Endothelial cell (in vitro differentiated cells): ENCODE results near the gene PAGR1. TPM values are rescaled to one million over a fixed set of nuclear protein-coding genes. Genes with fewer than 3 reads are reported as not detected.

Experiments used
- DNase-seq: peaks from one replicate; pipeline ENCODE4 v3.0.0; 2021; ENCODE audit warnings: low spot score
- H3K27ac Mint-ChIP-seq: one replicate; pipeline ENCODE4 v1.8.0; 2021; ENCODE audit warnings: mixed read lengths, inconsistent platforms; ENCODE audit not compliant: unreplicated experiment
- H3K27me3 Mint-ChIP-seq: one replicate; pipeline ENCODE4 v1.8.0; 2021; ENCODE audit warnings: mild to moderate bottlenecking, moderate library complexity, mixed read lengths, inconsistent platforms; ENCODE audit not compliant: unreplicated experiment
- H3K36me3 Mint-ChIP-seq: one replicate; pipeline ENCODE4 v1.8.0; 2021; ENCODE audit warnings: mild to moderate bottlenecking, low read depth, mixed read lengths, inconsistent platforms; ENCODE audit not compliant: unreplicated experiment
- H3K4me1 Mint-ChIP-seq: one replicate; pipeline ENCODE4 v1.8.0; 2021; ENCODE audit warnings: mild to moderate bottlenecking, mixed read lengths, inconsistent platforms; ENCODE audit not compliant: unreplicated experiment
- H3K4me3 Mint-ChIP-seq: one replicate; pipeline ENCODE4 v1.8.0; 2021; ENCODE audit warnings: mild to moderate bottlenecking, mixed read lengths, inconsistent platforms; ENCODE audit not compliant: unreplicated experiment
- H3K9me3 Mint-ChIP-seq: one replicate; pipeline ENCODE4 v1.8.0; 2021; ENCODE audit warnings: mixed read lengths, inconsistent platforms; ENCODE audit not compliant: unreplicated experiment
- total RNA-seq: library from RNA; stranded (reverse); fragmentation: NEBNext Ultra II Directional; extraction: Animal tissue kit (Norgen Biotek cat#: 25700); gene quantifications from one replicate; pipeline ENCODE4 v1.2.1, GENCODE V29; 2021; ENCODE audit not compliant: unreplicated experiment
- TF ChIP-seq, protein P1 (sequence below): fragments of 200-600 bp; sonication (generic); IDR thresholded peaks from one replicate; pipeline ENCODE4 v1.5.0; 2021; ENCODE audit warnings: antibody characterized with exemption; ENCODE audit not compliant: unreplicated experiment

Gene PAGR1
- total RNA-seq, 1 donor from 2014 or later, result 38.6 TPM

DNA sequence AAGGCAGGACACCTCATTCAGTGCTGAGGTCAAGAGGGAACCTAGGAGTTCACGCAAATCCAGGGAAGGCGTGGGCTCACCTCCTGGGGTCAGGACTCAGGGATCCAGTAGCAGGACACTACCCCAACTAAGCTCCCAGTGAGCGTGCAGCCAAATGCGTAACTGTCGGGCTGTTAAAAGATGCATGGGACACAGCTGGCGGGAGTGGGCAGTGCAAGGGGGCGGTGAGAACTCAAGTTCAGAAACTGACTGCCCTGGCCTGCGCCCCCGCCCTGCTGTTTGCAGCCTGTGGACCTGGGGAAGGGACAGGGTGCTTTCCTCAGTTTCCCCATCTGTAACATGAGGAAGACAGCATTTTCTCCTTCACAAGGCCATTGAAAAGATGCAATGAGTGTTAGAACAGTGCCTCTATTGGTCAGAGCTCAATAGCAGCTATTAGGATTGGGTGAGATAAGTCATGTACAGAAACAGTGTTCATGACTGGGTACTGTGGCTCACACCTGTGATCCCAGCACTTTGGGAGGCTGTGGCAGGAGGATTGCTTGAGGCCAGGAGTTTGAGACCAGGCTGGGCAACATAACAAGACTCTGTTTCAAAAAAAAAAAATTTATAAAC, 26.9 kb downstream of the PAGR1 start:
- no peaks in the 10 kb centered on the region for H3K9me3 Mint-ChIP-seq
- no peaks in the 10 kb centered on the region for H3K4me1 Mint-ChIP-seq
- H3K36me3 Mint-ChIP-seq, result no peaks in the 10 kb centered on the region
- DNase-seq, result no peak
- no peak overlapping the region for H3K4me3 Mint-ChIP-seq
- no peak overlapping the region for H3K27ac Mint-ChIP-seq
- H3K27me3 Mint-ChIP-seq, result peaks cover 7% of the 10 kb centered on the region
- TF ChIP-seq, protein P1, sequence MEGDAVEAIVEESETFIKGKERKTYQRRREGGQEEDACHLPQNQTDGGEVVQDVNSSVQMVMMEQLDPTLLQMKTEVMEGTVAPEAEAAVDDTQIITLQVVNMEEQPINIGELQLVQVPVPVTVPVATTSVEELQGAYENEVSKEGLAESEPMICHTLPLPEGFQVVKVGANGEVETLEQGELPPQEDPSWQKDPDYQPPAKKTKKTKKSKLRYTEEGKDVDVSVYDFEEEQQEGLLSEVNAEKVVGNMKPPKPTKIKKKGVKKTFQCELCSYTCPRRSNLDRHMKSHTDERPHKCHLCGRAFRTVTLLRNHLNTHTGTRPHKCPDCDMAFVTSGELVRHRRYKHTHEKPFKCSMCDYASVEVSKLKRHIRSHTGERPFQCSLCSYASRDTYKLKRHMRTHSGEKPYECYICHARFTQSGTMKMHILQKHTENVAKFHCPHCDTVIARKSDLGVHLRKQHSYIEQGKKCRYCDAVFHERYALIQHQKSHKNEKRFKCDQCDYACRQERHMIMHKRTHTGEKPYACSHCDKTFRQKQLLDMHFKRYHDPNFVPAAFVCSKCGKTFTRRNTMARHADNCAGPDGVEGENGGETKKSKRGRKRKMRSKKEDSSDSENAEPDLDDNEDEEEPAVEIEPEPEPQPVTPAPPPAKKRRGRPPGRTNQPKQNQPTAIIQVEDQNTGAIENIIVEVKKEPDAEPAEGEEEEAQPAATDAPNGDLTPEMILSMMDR, result no peak

DNA sequence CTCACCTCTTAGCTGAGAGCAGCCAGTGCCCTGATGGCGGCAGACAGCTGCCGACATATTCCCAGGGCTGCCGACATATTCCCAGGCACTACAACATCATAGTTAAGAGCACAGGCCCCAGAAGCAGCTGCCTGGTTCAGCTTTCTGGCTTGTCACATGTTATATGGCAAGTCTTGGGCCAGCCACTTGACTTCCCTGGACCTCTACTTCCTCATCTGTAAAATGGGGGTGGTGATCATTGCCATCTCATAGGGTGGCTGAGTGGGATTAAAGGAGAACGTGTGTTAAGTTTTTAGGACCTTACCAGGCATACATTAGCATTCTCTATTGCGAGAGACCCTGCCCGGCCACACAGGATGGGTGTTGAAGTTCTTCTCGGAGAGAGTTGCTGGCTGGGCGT, 28.0 kb downstream of the PAGR1 start:
- H3K9me3 Mint-ChIP-seq, result no peaks in the 10 kb centered on the region

DNA sequence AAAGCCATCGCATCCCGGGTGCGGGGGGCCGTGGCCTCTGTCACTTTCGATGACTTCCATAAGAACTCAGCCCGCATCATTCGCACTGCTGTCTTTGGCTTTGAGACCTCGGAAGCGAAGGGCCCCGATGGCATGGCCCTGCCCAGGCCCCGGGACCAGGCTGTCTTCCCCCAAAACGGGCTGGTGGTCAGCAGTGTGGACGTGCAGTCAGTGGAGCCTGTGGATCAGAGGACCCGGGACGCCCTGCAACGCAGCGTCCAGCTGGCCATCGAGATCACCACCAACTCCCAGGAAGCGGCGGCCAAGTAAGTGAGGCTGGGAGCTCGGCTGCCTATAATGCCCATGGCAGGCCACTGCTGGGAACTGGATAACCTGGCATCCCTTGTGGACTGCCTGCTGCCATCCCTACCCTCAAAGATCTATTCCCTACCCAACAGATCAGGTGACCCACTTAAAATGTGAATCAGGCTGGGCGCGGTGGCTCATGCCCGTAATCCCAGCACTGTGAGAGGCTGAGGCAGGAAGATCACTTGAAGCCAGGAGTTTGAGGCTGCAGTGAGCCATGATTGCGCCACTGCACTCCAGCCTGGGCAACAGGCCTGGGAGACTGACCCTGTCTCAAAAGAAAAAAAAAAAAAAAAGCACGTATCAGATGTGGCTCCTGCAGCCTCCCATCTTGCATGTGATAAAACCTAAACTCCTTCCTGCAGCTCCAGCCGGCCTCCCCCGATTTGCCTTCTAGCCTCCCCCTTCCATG, 28.8 kb downstream of the PAGR1 start:
- Mint-ChIP-seq H3K4me3 (no peak overlapping the region), H3K27me3 (peaks cover 7% of the 10 kb centered on the region), H3K36me3 (no peaks in the 10 kb centered on the region), H3K9me3 (no peaks in the 10 kb centered on the region), H3K4me1 (no peaks in the 10 kb centered on the region), H3K27ac (no peak overlapping the region)
- TF ChIP-seq, protein P1, result no peak
- DNase-seq, result no peak

More for the DNA sequence above, 28.0 kb downstream of the PAGR1 start:
- peaks cover 7% of the 10 kb centered on the region for H3K27me3 Mint-ChIP-seq
- DNase-seq, result no peak
- TF ChIP-seq, protein P1, result no peak
- H3K36me3 Mint-ChIP-seq, result no peaks in the 10 kb centered on the region
- no peaks in the 10 kb centered on the region for H3K4me1 Mint-ChIP-seq
- H3K27ac Mint-ChIP-seq, result no peak overlapping the region
- peak overlapping the region; percentile 63 for H3K4me3 Mint-ChIP-seq

DNA sequence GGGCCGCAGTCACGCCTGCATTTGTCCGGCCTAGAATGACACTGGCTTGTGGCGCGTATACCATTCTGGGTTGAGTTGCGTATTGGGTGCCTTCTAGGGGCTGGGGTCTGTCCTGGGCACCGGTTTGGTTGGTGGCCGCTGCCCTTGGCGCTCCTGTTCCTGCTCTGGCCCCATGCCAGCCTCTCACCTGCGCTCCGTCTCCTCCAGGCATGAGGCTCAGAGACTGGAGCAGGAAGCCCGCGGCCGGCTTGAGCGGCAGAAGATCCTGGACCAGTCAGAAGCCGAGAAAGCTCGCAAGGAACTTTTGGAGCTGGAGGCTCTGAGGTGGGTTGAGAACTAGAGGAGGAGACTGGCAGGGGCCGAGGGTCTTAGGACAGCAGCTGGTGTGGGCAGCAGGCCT, 29.7 kb downstream of the PAGR1 start:
- Mint-ChIP-seq H3K4me1 (peaks cover 2% of the 10 kb centered on the region), H3K27ac (no peak overlapping the region), H3K27me3 (peaks cover 10% of the 10 kb centered on the region), H3K4me3 (no peak overlapping the region), H3K36me3 (no peaks in the 10 kb centered on the region), H3K9me3 (no peaks in the 10 kb centered on the region)
- TF ChIP-seq, protein P1, result no peak
- DNase-seq, result no peak
